Neuronal stem cell (in vitro differentiated cells): Measurements from ENCODE around the gene CORO2B.

Source experiments
- DNase-seq: peaks from one replicate; pipeline ENCODE4 v3.0.0-alpha.2; 2013; ENCODE audit warnings: low spot score
- H2AFZ ChIP-seq: one replicate; pipeline ENCODE4 v1.6.1; 2013; ENCODE audit warnings: mild to moderate bottlenecking, low read length, inconsistent platforms
- H2AK5ac ChIP-seq: 2 replicates; pipeline ENCODE4 v1.6.1; 2013; ENCODE audit warnings: low read depth, mild to moderate bottlenecking, inconsistent platforms, low read length, moderate library complexity, mixed read lengths
- H2BK120ac ChIP-seq: 2 replicates; pipeline ENCODE4 v1.6.1; 2013; ENCODE audit warnings: low read depth, mild to moderate bottlenecking, inconsistent platforms, low read length, moderate library complexity, mixed read lengths
- H2BK12ac ChIP-seq: one replicate; pipeline ENCODE4 v1.6.1; 2013; ENCODE audit warnings: low read length, inconsistent platforms
- H2BK15ac ChIP-seq: 2 replicates; pipeline ENCODE4 v1.6.1; 2013; ENCODE audit warnings: mild to moderate bottlenecking, low read length, inconsistent platforms, mixed read lengths
- H2BK5ac ChIP-seq: one replicate; pipeline ENCODE4 v1.6.1; 2013; ENCODE audit warnings: inconsistent platforms, mild to moderate bottlenecking, low read length, moderate library complexity
- H3K14ac ChIP-seq: one replicate; pipeline ENCODE4 v1.6.1; 2013; ENCODE audit warnings: low read length, inconsistent platforms
- H3K18ac ChIP-seq: 2 replicates; pipeline ENCODE4 v1.6.1; 2013; ENCODE audit warnings: low read length, inconsistent platforms
- H3K23ac ChIP-seq: 2 replicates; pipeline ENCODE4 v1.6.1; 2013; ENCODE audit warnings: low read depth, mild to moderate bottlenecking, mixed read lengths, low read length, inconsistent platforms; ENCODE audit not compliant: poor library complexity
- H3K27ac ChIP-seq: replicated peaks from 3 replicates; pipeline ENCODE4 v1.5.1; 2013; ENCODE audit warnings: low read length, inconsistent platforms
- H3K27me3 ChIP-seq, 3 experiments: 2 replicates each; pipeline ENCODE4 v1.6.1; 2013; ENCODE audit warnings: low read length in 3 of 3, mild to moderate bottlenecking in 2 of 3, inconsistent platforms in 1 of 3, low read depth in 1 of 3, mixed read lengths in 1 of 3, moderate library complexity in 1 of 3; ENCODE audit not compliant: control insufficient read depth in 3 of 3, insufficient read depth in 3 of 3
- H3K36me3 ChIP-seq, 2 donors: replicated peaks in 1 of 2; 2 replicates each; pipeline ENCODE4 v1.6.1; 2013; ENCODE audit warnings: low read length in 2 of 2; ENCODE audit not compliant: control insufficient read depth in 2 of 2, insufficient read depth in 2 of 2
- H3K4ac ChIP-seq: 2 replicates; pipeline ENCODE4 v1.6.1; 2013; ENCODE audit warnings: inconsistent platforms, mild to moderate bottlenecking, low read length, moderate library complexity
- H3K4me1 ChIP-seq, 2 donors: 1 replicate in 1 of 2; 2 replicates in 1 of 2; pipeline ENCODE4 v1.6.1; 2013; ENCODE audit warnings: low read length in 2 of 2, low read depth in 1 of 2; ENCODE audit not compliant: control insufficient read depth in 2 of 2, insufficient read depth in 1 of 2
- H3K4me2 ChIP-seq: one replicate; pipeline ENCODE4 v1.6.1; 2013; ENCODE audit warnings: mild to moderate bottlenecking, low read length, inconsistent platforms; ENCODE audit not compliant: insufficient read depth, poor library complexity, severe bottlenecking
- H3K4me3 ChIP-seq, 2 donors: 2 replicates each; pipeline ENCODE4 v1.5.1; 2013; ENCODE audit warnings: low read length in 2 of 2, mild to moderate bottlenecking in 2 of 2, inconsistent platforms in 1 of 2, moderate library complexity in 1 of 2
- H3K79me1 ChIP-seq: one replicate; pipeline ENCODE4 v1.6.1; 2013; ENCODE audit warnings: low read depth, mild to moderate bottlenecking, inconsistent platforms, low read length, moderate library complexity
- H3K9ac ChIP-seq: one replicate; pipeline ENCODE4 v1.6.1; 2013; ENCODE audit warnings: mild to moderate bottlenecking, low read depth, low read length, inconsistent platforms; ENCODE audit not compliant: poor library complexity
- H3K9me3 ChIP-seq, 2 donors: replicated peaks in 1 of 2; 2 replicates each; pipeline versions ENCODE3 to v1.6.1; 2013; ENCODE audit warnings: low read length in 2 of 2, mild to moderate bottlenecking in 2 of 2, inconsistent platforms in 1 of 2, low read depth in 1 of 2, mixed read lengths in 1 of 2, moderate library complexity in 1 of 2; ENCODE audit not compliant: control insufficient read depth in 2 of 2, insufficient read depth in 1 of 2
- H4K8ac ChIP-seq: one replicate; pipeline ENCODE4 v1.6.1; 2013; ENCODE audit warnings: low read depth, mild to moderate bottlenecking, inconsistent platforms, low read length, moderate library complexity
- H4K91ac ChIP-seq: one replicate; pipeline ENCODE4 v1.6.1; 2013; ENCODE audit warnings: low read length, low read depth, mild to moderate bottlenecking, inconsistent platforms; ENCODE audit not compliant: poor library complexity
- WGBS, 2 donors: extraction: QIAGEN DNeasy Blood & Tissue Kit; methylation state at CpG; one replicate each; pipeline ENCODE4 v1.1.7; 2013; ENCODE audit warnings: missing lambda C conversion rate in 2 of 2, mixed read lengths in 1 of 2; ENCODE audit not compliant: insufficient read length in 2 of 2, insufficient replicate concordance in 1 of 2; ENCODE audit errors: extremely low coverage in 2 of 2; 5-methylcytosine and 5-hydroxymethylcytosine counted together

CORO2B gene

GRCh38 chr15:68537097-68537496, 41.7 kb upstream of the CORO2B start:
- Histone ChIP-seq H3K4me3 (no peak overlapping the region), H2AFZ (no peak overlapping the region), H2BK12ac (no peak overlapping the region), H3K79me1 (no peaks in the 10 kb centered on the region), H2BK15ac (no peak overlapping the region), H3K14ac (no peak overlapping the region), H2AK5ac (no peak overlapping the region), H4K91ac (no peak overlapping the region), H3K27me3 (no peaks in the 10 kb centered on the region), H3K27ac (no peak overlapping the region), H3K4me2 (no peak overlapping the region), H2BK120ac (no peak overlapping the region), H4K8ac (no peak overlapping the region), H3K4ac (no peak overlapping the region), H3K23ac (no peak overlapping the region), H3K9me3 (peaks cover 2 to 3% of the 10 kb centered on the region in 2 donors), H3K9ac (no peak overlapping the region), H3K18ac (no peak overlapping the region), H3K4me1 (no peaks in the 10 kb centered on the region), H2BK5ac (no peak overlapping the region), H3K36me3 (no peaks in the 10 kb centered on the region)
- DNase-seq = no peak

- peaks cover 2 to 3% of the 10 kb centered on the region in 2 donors for H3K9me3 ChIP-seq
- H3K23ac ChIP-seq = no peak overlapping the region
- no peak overlapping the region for H2AFZ ChIP-seq
- no peak overlapping the region for H4K8ac ChIP-seq
- H2BK120ac ChIP-seq = no peak overlapping the region
- H3K4me2 ChIP-seq = no peak overlapping the region
- H3K18ac ChIP-seq = no peak overlapping the region
- H2AK5ac ChIP-seq = no peak overlapping the region
- no peak overlapping the region for H3K27ac ChIP-seq
- H3K14ac ChIP-seq = no peak overlapping the region
- no peaks in the 10 kb centered on the region for H3K36me3 ChIP-seq
- H3K4me3 ChIP-seq = no peak overlapping the region
- H3K4ac ChIP-seq = no peak overlapping the region
- WGBS, 2 donors = no CpG with 5 or more reads among the region's 7 CpGs
- no peak for DNase-seq
- H4K91ac ChIP-seq = no peak overlapping the region
- H3K79me1 ChIP-seq = no peaks in the 10 kb centered on the region
- no peak overlapping the region for H2BK15ac ChIP-seq
- no peak overlapping the region for H3K9ac ChIP-seq
- no peaks in the 10 kb centered on the region for H3K4me1 ChIP-seq
- H2BK5ac ChIP-seq = no peak overlapping the region
- H3K27me3 ChIP-seq = no peaks in the 10 kb centered on the region
- no peak overlapping the region for H2BK12ac ChIP-seq
Observed at GRCh38 chr15:68537506-68537905, 41.3 kb upstream of the CORO2B start.

GRCh38 chr15:68538311-68538710, 40.5 kb upstream of the CORO2B start:
- Histone ChIP-seq H3K79me1 (no peaks in the 10 kb centered on the region), H3K27me3 (no peaks in the 10 kb centered on the region), H3K9me3 (peaks cover 2 to 3% of the 10 kb centered on the region in 2 donors), H3K4me3 (no peak overlapping the region), H2BK120ac (no peak overlapping the region), H3K27ac (no peak overlapping the region), H3K23ac (no peak overlapping the region), H2BK15ac (no peak overlapping the region), H3K4ac (no peak overlapping the region), H2BK12ac (no peak overlapping the region), H3K18ac (no peak overlapping the region), H2BK5ac (no peak overlapping the region), H4K8ac (no peak overlapping the region), H3K4me2 (no peak overlapping the region), H3K14ac (no peak overlapping the region), H3K4me1 (peaks cover 0 to 4% of the 10 kb centered on the region in 2 donors), H3K9ac (no peak overlapping the region), H3K36me3 (no peaks in the 10 kb centered on the region), H4K91ac (no peak overlapping the region), H2AFZ (no peak overlapping the region), H2AK5ac (no peak overlapping the region)
- WGBS, 2 donors = no CpG with 5 or more reads among the region's 4 CpGs
- DNase-seq = no peak

GRCh38 chr15:68541743-68542142, 37.0 kb upstream of the CORO2B start:
- H2AFZ ChIP-seq = no peak overlapping the region
- no peaks in the 10 kb centered on the region for H3K79me1 ChIP-seq
- DNase-seq = no peak
- no peak overlapping the region for H3K4me3 ChIP-seq
- H3K4me1 ChIP-seq = peaks cover 0 to 5% of the 10 kb centered on the region in 2 donors
- no CpG with 5 or more reads among the region's 9 CpGs for WGBS, 2 donors
- no peak overlapping the region for H3K18ac ChIP-seq
- H3K23ac ChIP-seq = no peak overlapping the region
- H2AK5ac ChIP-seq = no peak overlapping the region
- no peaks in the 10 kb centered on the region for H3K36me3 ChIP-seq
- no peak overlapping the region for H3K9ac ChIP-seq
- H4K8ac ChIP-seq = no peak overlapping the region
- peaks cover 2 to 3% of the 10 kb centered on the region in 2 donors for H3K9me3 ChIP-seq
- no peak overlapping the region for H4K91ac ChIP-seq
- H2BK12ac ChIP-seq = no peak overlapping the region
- H2BK15ac ChIP-seq = no peak overlapping the region
- H3K4me2 ChIP-seq = no peak overlapping the region
- no peak overlapping the region for H2BK120ac ChIP-seq
- no peak overlapping the region for H3K27ac ChIP-seq
- H3K27me3 ChIP-seq = no peaks in the 10 kb centered on the region
- H2BK5ac ChIP-seq = no peak overlapping the region
- H3K4ac ChIP-seq = no peak overlapping the region
- H3K14ac ChIP-seq = no peak overlapping the region
